ENCODE measurements around the gene INO80.

INO80 gene

DNA sequence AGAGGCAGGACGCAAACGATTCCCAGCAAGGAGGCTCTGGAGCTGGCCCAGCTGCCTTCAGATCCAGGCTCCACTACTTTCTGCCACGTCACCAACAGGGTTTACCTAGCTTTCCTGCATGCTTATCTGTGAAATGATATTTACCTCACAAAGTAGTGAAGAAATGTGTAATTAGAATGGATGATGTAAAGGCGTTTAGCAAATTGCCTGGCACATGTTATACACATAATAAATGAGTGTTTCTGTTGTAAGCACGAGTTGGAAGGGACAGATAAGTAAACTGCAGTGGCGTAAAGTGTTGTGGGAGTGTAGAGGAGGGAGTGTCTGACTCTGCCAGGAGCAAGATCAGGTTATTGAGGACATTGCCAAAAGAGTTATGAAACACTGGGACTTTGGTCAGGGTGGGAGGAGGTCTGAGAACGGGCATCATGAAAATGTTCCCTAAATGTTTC lies 166.3 kb downstream of the INO80 start:
- no peak for DNase-seq (ENCODE audit: low read depth in 2 of 2)

DNA sequence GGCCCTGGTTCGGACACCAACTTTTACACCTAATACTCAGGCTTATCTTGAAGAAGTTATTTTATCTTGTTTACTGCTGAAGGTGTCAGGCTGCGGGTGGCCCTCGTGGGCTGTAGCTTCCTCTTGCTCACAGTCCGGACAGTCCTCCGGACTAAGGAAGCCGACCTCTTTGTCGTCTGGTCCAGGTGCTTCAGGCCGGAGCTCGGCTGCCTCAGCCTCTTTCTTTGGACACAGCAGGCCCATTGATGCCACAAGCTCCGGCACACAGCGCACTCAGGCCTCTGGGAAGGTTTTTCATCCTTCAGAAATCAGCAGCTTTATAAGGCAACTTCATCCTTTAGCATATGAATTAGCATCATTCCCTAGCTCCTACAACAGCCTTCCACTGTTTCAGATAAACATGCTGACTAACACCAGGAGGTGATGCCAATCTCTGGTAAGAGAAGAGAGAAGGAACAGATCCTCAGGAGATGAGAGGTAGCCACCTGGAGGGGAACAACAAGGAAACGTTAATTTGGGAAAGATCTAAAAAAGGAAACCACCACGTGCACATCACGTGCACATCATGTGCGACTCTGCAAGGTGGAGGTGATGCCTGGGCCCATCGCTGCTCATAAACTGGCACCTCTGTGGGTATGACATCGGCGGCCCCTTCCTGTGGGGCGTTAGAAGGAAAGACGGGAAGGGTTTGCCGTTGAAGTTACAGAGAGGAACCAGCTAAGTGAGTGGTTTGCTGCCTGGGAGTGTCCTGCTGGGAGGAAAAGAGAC lies 167.2 kb downstream of the INO80 start:
- no peak for DNase-seq (ENCODE audit: low read depth in 2 of 2)

DNA sequence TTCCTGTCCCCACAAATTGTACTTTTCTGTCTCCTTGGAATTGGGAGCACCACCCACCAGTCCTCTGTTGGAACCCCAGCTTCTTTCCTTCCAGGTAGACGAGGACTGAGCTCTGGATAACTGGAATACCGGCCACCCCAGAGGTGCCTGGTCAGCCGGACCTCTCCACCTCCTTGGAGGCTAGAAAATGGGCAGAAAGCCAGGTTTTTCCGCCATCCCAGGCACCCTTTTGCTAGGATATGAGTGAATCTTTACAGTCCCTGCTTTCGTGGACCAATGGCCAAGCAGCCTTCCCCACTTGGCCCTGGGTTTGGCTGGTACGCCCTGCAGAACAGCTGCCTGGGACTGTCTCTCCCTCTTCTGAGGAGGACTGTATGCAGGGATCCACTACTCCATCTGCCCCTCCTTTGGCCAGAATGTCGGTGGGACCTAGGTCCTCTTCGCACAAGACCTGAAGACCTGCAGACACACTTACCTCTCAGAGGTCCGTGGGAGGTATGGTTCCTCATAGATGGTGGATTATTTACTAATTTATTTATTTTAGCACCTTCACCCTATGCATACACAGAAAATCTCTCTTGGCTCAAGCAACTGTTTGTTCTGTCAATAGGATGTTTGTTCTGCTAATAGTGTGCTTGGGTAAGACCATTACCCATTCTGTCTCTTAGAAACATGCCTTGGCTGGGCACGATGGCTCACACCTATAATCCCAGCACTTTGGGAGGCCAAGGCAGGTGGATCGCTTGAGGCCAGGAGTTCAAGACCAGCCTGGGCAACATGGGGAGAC lies 171.4 kb downstream of the INO80 start:
- no peak for DNase-seq (ENCODE audit: low read depth in 2 of 2)

DNA sequence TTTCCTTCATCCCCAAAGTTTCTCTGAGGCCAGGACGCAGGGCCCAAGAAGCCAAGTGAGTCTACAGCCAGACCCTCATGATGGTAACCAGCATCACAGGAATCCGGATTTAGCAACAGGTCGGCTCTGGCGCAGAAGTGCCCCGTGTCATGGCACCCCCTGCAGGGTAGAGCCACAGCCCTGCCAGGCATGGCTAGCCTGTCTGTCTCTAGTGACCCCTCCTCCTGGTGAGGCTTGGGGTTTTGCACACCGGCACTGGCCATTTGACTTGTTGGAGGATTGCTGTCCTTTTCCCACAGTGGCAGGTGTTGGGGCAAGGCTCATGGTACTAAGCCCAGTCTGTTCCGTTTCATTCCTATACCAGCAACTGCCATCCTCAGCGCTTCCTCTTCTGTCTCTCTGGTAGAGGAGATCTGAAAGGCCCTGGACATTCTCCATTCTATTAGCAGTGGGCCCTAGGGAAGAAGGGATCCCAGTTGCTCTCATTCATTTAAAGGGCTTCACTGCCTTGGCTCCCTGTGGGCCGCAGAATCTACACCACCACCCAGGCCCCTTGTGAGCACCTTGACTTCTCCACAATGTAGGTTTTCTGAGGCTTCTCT lies 172.2 kb downstream of the INO80 start:
- DNase-seq (ENCODE audit: low read depth in 2 of 2) = no peak

DNA sequence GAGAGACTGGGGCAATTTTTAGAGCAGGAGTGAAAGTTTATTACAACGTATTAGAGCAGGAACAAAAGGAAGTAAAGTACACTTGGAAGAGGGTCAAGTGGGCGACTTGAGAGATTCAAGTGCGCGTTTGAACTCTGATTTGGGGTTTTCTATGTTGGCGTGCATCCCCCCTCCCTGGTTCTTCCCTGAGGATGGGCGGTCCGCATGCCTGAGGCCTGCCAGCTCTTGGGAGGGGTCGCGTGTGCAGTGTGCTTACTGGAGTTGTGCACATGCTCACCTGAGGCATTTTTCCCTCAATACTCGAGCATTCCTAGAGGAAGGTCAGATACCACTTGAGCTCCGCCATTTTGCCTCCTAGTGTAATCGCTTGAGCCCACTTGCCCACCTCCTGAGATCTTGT lies 173.2 kb downstream of the INO80 start:
- DNase-seq (ENCODE audit: low read depth in 2 of 2) = no peak

DNA sequence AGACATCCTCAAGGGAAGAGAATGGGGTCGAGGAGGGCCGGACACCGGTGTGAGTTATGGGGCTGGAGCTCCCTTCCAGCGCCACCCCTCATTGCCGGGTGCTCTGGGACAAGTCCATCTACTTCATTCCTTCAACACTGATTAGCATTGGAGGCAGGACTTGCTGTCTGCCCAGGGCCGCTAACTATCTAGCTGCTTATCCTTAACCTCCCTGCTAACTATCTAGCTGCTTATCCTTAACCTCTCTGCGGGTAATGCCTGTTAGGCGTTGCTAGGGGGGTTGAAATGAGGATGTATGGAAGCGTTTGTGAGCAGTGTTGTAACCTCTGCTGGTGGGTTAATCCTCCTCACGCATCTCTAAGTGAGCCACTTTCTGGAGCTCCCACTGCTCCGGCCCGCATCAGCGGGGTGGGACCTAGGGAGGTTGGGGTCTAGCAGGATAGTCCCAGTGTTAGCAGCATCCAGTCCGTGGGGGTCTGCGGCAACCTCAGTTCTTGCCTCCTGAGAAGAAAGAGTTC lies 173.7 kb downstream of the INO80 start:
- DNase-seq (ENCODE audit: low read depth in 2 of 2) = no peak

DNA sequence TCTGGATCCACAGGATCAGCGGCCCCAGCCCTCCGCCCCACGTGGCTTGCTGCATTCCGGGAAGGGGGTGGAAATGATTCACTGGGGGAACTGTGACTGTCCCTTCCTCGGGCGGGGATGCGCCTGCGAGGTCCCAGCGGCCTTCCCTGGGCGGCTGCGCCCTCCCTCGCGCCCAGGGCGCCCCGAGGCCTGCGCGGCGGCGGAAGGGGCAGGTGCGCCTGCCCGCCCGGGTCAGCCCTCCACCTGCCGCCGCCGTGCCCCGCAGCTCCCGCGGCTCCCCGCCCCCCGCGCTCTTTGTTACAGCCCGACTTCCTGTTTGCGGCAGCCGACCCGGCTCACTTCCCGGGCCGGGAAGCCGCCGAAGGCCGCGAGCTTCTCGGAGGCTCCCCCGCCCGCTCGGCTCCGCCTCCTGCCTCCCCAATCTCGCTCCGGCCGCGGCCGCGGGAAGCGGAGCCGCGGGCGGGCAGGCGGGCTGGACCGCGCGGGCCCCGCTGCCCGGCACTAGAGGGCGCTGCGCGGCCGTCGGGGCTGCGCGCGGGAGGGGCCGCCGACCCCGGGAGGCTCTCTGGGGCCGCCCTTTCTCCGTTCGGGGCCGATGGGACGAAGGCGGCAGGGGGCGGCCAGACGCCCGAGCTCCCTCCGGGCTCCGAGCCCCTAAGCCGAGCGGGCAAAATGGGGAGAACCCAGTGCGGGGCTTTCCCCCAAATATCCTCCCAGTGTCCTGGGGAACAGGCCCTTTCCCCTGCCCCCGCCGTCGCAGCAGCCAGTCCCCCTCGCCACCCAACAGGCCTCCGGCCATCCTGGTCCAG lies 174.3 kb downstream of the INO80 start:
- DNase-seq (ENCODE audit: low read depth in 2 of 2) = peak; percentile 38 to 53

DNA sequence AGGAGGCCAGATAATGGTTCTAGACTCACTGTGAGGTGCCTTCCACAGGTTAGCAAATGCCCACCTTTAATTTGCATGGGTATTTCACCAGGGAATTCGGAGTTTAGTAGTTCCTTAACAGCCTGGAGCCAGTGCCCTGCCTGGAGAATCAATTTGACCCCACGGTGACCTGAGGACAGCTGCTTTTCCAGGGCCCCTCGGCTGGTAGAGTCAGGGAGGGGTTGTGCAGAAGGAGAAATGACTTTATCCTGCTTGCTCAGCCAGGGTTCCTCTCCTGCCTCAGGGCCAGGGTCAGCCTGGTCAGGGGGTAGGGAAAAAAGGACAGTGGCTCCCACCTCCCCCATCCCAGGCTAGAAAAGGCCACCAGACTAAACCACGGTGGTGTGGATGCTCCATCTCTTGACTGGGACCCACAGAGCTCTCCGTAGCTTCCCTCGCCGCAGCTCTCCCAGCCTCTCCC lies 175.0 kb downstream of the INO80 start:
- DNase-seq (ENCODE audit: low read depth in 2 of 2) = no peak

DNA sequence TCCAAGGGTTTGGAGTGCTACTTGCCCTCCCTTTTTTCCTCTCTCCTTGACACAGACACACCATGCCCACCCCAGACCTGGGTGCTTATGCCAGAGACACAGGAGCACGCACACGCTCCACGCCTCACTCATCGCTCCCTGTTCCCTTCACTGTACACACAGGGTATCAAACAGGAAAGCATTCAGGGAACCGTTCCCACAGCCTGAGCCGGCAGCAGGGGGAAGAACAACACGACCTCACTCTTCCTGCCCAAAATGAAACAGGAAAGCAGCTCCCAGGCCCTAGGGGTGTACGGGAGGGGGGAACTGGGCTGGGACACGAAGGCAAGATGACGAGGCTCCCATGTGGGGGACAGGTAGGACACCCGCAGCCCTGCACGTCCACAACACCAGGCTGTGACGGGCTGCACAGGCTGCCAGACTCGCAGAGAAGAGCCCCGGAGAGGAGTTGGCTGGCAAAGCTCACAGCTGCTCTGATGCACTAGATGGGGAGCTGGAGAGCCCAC lies 175.7 kb downstream of the INO80 start:
- no peak for DNase-seq (ENCODE audit: low read depth in 2 of 2)

DNA sequence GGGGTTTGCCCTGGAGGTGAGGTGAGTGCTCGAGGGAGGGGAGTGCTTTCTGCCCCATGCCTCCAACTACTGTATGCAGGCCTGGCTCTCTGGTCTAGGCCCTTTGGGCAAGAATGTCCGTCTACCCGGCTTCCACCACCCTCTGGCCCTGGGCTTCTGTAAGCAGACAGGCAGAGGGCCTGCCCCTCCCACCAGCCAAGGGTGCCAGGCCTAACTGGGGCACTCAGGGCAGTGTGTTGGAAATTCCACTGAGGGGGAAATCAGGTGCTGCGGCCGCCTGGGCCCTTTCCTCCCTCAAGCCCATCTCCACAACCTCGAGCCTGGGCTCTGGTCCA lies 177.6 kb downstream of the INO80 start:
- DNase-seq (ENCODE audit: low read depth in 2 of 2) = no peak

DNA sequence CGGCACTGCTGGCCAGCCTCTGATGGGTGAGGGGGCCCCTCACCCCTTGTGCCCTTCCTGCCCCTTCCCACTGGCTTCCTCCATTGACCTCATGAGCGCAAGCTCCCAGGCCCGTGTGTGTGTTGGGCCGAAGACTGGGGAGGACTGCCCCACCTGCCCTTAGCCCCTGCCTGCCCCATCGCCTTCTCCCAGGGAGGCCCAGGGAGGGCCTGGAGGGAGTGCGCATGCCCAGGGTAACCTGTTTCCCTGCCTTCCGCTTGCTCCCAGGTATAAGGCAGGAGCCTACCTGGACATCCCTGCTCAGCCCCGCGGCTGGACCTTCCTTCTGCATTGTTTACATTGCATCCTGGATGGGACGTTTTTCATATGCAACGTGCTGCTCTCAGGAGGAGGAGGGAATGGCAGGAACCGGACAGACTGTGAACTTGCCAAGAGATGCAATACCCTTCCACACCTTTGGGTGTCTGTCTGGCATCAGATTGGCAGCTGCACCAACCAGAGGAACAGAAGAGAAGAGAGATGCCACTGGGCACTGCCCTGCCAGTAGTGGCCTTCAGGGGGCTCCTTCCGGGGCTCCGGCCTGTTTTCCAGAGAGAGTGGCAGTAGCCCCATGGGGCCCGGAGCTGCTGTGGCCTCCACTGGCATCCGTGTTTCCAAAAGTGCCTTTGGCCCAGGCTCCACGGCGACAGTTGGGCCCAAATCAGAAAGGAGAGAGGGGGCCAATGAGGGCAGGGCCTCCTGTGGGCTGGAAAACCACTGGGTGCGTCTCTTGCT lies 178.1 kb downstream of the INO80 start:
- no peak for DNase-seq (ENCODE audit: low read depth in 2 of 2)

DNA sequence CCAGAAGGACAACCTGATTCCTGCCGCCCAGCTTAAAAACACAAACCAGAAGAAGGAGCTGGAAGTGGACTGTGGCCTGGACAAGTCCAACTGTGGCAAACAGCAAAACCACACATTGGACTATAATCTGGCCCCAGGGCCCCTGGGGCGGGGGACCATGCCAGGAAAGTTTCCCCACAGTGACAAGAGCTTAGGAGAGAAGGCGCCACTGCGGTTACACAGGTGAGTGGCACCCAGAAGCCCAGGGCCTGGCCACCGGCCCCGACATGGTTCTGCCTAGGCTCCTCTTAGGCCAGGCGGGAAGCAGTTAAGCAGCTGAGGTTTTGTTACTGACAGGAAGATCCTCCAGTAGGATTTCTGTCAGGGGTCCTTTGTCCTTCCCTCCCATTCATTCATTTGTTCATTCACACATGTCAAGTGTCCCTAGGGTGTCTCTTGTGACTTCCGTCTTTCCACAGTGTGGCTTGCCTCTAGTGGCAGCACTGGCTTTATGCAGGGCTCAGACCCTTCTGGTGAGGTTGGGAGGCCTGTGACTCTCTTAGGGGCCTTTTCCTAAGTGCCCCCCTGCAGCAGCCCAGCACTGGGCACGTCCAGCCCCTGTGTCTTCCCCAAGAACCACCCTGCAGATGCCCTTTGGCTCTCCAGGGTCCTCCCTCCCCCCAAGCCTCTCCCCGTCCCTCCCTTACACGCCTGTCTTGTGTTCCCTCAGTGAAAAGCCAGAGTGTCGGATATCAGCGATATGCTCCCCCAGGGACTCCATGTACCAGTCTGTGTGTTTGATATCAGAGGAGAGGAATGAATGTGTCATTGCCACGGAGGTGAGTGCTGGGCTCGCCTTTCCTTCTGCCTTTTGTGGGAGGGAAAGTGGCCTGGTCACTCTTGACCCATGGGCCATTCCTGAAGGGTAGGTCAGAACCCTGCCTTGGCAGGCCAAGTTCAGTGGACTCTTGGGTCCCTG lies 179.1 kb downstream of the INO80 start:
- no peak for DNase-seq (ENCODE audit: low read depth in 2 of 2)

DNA sequence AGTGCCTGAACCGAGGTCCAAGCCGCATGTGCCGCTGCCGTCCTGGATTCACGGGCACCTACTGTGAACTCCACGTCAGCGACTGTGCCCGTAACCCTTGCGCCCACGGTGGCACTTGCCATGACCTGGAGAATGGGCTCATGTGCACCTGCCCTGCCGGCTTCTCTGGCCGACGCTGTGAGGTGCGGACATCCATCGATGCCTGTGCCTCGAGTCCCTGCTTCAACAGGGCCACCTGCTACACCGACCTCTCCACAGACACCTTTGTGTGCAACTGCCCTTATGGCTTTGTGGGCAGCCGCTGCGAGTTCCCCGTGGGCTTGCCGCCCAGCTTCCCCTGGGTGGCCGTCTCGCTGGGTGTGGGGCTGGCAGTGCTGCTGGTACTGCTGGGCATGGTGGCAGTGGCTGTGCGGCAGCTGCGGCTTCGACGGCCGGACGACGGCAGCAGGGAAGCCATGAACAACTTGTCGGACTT lies 179.8 kb downstream of the INO80 start:
- no peak for DNase-seq (ENCODE audit: low read depth in 2 of 2)

DNA sequence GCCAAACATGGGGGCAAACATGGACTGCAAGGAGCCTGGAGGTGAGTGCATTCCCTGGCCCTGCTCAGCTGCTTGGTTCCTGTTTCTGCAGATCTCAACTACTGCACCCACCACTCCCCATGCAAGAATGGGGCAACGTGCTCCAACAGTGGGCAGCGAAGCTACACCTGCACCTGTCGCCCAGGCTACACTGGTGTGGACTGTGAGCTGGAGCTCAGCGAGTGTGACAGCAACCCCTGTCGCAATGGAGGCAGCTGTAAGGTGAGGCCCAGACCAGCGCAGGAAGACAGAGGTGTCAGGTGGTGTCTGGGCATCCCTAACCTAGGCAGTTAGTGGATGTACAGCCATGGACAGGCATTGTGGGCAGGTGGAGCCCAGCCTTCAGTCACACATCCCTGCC lies 181.6 kb downstream of the INO80 start:
- DNase-seq (ENCODE audit: low read depth in 2 of 2) = no peak

DNA sequence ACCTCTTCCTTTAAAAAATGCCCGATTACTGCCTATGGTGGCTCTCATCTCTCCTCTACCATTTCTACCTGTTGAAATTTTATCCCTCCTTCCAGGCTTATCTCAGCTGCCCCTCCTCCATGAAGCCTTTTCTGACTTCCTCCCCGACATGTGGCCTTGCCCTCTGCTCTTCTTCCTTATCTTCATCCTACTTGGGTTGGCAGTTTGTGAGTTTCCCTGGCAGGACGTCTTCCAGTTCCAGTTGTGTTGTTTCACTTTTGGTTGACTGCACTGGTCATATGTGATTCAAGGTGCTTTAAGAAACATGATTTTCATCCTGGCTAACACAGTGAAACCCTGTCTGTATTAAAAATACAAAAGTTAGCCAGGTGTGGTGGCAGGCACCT lies 182.6 kb downstream of the INO80 start:
- no peak for DNase-seq (ENCODE audit: low read depth in 2 of 2)

DNA sequence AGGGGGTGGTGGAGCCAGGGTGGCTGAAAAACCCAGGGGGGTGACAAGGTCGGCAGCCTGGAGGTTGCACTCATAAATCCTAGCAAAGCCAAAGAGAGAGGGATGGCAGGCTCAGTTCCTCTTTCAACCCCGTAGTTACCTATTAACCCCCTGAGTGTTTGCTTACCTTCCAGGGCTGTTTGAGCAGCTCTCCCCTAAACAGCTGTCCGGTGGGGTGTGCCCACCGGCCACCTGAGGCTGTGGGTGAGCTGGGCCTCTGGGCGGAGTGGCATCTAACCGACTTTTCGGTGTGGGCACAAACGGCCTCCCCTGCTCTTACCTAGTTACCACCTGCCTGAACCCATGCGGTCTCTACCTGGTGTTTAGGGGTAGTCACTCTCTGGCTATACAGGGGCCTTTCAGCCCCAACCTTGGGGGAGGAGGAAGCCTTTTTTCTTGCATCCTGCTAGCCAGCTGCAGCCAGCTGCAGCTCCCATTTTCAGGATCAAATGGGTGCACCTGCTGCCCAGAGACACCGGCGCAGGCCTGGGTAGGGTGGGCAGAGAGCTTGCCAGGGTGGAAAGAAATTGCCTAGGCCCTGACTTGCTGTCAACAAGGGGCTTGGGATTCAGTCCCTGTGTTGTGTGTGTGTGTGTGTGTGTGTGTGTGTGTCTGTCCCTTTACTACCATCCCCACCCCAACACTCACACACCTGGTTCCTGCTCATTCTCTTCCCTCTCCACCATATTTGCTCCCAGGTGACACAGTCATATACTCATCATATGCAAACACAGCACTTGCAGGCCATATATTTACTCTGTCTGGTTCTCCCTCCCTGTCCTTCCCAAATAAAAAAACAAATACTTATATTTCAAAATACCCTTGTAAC lies 183.2 kb downstream of the INO80 start:
- DNase-seq (ENCODE audit: low read depth in 2 of 2) = no peak

DNA sequence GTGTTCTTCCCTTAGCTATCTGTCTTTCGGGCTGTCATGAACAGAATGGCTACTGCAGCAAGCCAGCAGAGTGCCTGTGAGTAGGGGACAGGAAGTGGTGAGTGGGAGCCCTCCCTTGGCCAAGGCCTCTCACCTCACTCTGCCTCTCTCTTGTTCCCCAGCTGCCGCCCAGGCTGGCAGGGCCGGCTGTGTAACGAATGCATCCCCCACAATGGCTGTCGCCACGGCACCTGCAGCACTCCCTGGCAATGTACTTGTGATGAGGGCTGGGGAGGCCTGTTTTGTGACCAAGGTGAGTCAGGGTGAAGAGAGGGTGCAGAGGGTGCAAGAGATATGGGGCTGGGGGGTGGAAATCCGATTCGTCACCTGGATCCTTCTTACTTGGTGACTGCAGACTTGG lies 183.9 kb downstream of the INO80 start:
- no peak for DNase-seq (ENCODE audit: low read depth in 2 of 2)

DNA sequence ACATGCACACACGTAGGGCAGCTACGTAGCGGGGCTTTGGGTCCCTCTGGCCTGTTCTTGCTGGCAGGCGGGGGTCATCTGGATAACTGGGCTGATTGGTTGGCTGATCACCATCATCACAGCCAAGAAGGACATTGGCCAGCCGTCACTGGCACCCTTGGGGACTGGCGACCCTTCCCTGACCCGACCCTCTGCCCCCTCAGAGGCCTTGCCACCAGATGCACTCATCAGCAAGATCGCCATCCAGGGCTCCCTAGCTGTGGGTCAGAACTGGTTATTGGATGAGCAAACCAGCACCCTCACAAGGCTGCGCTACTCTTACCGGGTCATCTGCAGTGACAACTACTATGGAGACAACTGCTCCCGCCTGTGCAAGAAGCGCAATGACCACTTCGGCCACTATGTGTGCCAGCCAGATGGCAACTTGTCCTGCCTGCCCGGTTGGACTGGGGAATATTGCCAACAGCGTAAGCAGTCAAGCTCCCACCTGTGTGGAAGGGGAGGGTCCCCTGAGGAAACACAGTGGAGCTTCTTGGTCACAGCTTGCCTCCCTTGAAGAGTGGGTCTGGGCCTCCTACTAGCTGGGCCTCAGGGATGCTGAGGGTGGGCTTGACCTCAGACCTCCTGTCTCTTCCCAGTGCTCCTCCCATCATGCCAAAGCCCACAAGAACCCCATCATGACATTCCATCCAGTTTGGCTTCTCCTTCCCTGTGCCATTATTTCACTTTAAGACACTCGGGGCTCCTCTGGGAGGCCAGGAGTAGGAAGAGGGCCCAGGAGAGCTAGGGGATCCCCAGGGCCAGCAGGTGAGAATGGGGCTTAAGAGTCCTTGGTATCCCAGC lies 184.6 kb downstream of the INO80 start:
- no peak for DNase-seq (ENCODE audit: low read depth in 2 of 2)
